ENCODE measurements around the gene CERS2. TPM values are rescaled to one million over a fixed set of nuclear protein-coding genes. Genes with fewer than 3 reads are reported as not detected.
A peak's percentile ranks its signal among the peaks of the same experiment; 100 is the strongest.

The CERS2 gene
- total RNA-seq, 1 donor from 2014 or later: 58.3 TPM

DNA sequence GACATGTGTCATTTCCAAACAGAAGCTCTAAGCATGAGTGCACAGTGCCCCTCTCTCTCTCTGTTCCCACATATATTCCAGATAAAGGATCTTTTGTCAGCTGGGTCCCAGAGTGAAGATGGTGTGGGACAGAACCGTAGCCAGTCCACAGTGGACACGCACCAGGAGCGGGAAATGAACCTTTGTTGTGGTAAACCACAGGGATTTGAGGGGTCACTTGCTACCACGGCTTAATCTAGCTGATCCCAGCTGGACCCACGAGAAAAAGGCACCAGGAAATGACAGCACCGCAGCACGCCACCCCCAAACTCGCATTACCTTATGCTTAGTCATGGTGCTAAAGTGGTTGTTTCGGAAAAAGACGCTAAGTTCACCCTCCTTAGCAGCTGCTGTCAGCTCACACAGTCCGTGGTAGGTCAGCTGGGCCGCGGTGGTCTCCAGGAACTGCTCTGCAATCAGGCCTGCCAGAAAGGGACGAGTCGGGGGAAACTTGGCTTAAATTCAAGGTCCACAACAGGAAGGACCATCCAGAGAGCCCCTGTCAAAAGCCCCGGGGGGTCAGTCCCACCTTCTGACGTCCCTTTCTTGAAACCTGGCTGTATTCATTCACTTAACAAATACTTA lies 24.5 kb upstream of the CERS2 start:
- peak; percentile 98 for DNase-seq (ENCODE audit: low read depth)

DNA sequence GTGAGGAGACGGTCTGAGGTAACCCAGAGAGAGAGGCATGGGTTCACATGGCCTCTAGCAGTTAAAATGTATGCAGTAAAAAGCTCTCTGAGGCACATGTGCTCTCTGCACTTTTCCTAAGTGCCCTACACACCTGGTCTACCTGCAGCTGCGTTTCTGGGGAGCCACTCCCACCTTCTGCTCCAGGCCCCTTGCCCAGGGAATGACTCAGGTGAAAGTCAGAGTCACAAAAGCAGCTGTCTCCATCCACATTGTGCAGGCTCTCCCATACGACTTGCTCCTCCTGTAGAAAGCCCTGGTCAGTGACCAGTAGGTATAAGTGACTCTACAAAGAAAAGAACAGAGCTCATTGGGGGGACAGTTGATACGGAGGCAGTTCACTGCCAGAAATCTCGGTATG lies 23.3 kb upstream of the CERS2 start:
- DNase-seq (ENCODE audit: low read depth): peak; percentile 33

DNA sequence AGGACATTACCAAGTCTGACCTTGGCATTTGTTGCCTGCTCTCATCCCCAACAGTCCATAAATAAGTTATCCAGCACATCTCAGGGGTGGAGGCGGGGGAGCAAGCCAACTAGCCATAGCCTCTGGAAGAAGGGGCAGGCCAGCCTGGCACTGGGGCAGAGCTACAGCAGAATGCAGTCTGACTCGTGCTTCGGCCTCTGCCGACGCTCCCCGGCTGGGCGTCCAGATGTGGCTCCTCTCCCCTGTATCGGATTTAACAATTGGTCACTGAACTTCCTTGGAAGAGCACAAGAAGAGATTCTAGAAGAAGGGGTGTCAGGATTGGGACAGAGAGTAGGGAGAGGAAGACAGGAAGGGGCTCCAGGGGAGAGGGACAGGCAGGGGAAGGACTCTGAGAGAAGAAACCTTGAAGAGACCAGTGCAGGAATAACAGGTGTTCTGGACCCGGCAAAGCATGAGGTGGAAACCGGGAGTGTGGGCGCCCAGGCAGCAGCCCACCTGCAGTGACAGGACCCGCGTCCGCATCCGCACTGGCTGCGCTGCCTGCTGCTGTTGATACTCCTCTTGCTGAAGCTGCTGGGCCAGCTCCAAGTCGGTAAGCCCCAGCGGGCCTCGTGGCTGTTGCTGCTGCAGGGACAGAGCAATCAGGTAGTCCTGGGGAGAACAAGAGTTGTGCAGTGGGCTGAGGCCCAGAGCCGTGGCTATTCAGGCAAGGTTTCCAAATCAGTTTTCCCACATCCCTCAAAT lies 22.7 kb upstream of the CERS2 start:
- no peak for DNase-seq (ENCODE audit: low read depth)

DNA sequence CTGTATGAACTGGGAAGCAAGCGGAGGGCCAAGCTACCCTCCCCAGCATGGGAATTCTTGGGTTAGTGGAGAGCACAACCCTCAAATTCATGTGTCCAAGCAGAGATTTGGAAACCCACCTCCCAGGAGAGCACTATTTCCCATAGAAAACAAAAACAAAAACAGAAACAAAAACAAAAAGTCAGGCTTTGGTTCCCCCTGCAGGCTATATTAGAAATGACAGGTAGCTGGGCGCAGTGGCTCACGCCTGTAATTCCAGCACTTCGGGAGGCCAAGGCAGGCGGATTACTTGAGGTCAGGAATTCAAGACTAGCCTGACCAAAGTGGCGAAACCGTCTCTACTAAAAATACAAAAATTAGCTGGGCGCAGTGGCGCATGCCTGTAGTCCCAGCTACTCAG lies 21.3 kb upstream of the CERS2 start:
- peak; percentile 70 for DNase-seq (ENCODE audit: low read depth)

DNA sequence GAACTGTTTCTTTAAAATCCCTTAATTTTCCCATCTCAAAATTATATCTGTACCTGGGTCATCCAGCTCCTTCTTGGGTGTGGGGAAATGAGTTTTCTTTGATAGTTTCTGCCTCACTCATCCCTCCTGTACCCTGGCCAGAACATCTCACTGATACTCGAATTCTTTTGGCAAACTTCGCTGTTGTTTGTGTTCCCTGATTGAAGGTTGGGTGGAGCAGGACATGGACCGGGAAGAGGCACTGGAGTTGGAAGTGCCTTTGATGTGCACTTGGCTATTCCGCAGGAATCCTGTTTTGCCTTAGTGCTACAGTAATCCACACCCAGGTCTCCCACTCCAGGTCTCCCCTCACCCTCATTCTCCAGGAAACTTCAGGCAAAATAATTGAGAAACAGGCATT lies 20.8 kb upstream of the CERS2 start:
- DNase-seq (ENCODE audit: low read depth): no peak

DNA sequence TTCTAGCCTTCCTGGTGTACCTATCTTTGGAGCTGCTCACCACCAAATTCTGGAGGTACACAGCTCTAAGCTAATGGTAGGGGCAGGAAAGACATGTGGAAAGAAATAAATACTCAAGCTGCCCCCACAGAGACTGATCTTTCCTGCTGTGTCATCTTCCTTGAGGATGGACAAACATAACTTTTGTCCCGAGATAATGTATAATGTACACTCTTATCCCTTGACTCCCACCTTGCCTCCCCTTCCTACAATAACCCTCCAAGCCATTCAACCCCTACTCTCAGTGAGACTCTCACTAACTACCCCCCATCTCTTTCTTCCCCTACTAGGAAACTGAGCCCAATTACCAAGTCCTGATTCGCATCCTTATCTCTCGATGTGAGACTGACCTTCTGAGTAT lies 19.6 kb upstream of the CERS2 start:
- DNase-seq (ENCODE audit: low read depth): no peak

DNA sequence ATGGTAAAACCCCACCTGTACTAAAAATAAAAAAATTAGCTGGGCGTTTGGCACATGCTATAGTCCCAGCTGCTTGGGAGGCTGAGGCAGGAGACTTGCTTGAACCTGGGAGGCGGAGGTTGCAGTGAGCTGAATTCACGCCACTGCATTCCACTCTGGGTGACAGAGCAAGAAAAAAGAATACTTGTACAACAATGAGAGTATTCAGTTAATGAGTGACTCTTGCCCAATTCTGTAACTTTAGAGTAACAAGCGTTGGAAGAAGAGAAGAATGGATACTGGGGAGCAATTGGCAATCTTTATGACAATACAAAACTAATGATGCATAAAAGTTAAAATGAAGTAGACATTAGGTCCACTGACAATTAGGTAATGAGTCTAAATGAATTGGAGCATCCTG lies 18.0 kb upstream of the CERS2 start:
- no peak for DNase-seq (ENCODE audit: low read depth)

DNA sequence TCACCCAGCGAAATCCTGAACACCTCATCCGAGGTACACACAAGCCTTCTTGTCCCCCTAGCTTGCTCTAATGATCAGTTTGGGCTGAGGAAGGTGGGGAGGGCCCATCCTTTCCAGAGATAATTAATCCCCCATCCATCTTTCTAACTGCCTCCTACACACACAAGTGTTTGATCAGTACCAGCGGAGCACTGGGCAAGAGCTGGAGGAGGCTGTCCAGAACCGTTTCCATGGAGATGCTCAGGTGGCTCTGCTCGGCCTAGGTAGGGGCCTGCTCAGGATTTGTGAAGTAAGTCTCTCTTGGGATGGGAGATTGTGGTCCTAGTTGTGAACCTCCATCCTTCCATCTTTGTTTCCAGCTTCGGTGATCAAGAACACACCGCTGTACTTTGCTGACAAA lies 13.3 kb upstream of the CERS2 start:
- DNase-seq (ENCODE audit: low read depth): no peak

DNA sequence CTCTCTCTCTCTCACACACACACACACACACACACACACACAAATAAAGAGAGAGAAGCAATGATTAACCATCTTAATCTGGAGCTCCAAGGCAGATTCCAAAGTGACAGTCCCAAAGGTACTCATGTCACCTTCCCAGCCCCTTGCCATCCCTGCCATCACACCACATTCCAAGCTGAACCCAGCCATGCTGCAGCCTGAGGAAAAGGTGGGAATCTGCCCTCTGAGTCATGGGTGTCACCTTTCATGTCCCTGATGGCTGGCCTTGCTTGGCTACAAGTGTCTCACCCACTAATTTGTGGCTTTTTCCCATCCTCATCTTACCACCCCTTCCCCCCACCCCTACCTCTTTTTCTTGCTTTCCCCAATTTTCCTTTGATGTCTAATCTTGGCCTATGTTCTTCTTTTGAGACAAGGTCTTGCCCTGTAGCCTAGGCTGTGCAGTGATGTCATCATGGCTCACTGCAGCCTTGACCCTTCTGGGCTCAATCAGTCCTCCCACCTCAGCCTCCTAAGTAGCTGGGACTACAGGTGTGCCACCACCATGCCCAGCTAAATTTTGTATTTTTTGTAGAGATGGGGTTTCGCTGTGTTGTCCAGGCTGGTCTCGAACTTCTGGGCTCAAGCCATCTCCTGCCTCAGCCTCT lies 10.7 kb upstream of the CERS2 start:
- DNase-seq (ENCODE audit: low read depth): peak; percentile 41

DNA sequence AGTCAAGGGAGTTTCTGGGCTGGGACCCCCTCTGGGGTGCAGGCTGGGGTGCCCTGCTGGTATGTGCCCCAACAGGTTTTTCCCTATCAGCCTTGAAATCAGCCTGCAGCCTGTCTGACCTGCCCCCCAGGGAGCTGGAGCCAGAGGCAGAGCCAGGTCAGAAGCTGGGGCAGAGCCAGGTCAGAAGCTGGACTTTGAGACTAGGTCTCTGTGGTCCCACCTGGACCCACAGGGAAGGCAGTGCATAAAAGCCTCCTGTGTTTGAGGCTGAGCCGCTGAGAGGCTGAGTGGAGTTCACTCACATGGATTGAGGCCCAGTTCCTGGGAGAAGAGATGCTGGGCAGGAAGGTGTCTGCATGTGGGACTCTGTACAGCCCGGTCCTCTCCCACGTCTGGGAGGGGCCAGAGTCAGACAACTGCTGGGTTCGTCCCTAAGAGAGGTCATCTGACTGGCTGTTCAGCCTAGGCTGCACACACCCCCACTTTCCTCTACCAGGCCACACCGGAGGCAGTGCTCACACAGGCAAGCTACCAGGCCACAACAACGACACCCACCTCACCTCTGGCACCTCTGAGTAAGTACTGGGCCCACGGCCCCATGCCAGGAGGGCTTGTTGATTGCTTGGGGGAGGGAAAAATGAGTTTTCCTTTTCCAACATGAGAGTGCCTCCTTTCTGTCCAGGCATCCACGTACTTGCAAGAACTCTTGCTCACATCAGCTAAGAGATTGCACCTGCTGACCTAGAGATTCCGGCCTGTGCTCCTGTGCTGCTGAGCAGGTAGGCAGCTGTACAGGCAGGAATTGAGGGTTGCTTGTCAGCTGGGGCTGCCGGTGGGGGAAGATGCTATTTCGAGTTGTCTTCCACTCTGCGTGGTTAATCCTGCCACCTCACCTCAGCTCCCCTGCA lies 7.4 kb upstream of the CERS2 start, which contains the start of gene ANXA9:
Gene ANXA9, plus strand, starts transcription at position 488 of the 908 bp plus-strand sequence. CDS start 814 bp downstream, outside the sequence.
- DNase-seq (ENCODE audit: low read depth): no peak

DNA sequence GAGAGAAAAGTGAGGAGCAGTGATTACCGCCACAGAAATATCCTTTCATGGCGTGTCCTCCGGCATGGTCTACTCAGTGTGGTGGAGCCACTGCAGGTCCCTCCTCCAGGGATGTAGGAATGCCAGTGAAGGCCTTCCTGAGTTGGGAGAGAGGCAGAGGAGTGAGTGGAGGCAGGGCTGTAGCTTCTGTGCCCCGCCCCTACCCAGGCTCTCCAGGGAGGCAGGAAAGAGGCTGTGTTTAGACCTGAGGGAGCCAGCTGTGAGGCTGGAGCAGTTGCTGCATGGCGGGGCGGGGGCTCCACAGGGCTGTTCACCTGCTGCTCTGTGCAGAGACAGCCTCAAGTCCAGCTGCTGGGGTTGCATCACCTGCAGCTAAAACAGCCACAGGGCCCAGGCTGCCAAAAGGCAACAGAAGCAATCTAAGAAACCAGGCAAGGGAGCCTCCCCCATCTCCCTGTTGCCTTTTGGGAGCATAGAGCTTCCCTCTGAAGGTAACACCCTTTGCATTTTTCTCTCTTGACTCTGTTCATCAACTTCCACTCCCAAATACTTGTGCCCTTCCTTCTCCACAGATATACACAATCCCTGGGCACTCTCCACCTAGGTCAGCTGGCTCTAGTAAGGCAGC lies 6.7 kb upstream of the CERS2 start:
- peak; percentile 54 for DNase-seq (ENCODE audit: low read depth)

DNA sequence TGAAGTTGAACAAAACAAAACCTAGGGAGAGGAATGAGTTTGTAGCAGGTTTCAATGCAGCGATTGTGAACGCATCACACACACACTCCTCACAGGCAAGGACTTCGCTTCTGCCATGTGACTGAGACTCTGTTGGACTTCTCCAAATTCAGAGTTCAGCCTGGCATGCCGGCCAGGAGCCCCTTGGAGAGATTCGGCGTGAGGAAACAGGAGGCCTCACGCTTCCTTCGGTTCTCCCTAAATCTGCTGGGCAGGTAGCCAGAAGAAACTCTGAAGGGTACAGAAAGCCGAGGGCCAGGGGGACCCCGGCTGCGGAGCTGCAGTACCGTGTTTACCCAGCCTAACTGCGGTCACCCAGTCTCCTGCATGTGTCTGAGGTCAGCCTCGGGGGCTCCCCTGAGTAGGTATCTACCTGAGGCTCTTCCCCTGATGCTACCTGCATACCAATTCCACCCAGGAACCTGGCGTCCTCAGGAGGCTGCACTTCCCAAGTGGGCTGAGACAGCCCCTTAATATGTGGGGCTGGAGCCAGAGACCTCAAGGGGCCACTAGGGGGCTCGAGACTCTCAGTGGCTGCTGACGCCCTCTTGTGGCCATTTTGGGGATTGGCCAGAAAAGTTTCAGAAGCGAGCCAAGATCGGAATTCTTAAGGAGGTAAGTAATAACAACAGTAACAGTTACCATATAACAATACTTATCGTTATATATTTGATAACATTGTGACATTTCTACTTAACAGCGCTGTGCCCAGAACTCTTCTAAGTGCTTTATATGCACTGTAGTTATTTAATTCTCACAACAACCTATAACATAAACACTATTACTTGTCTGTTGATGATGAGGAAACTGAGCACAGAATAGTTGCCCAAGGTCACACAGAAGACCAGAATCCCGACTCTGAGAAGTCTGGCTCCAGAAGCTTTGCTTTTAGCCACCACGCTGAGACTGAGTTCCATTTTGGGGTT lies 4.7 kb upstream of the CERS2 start:
- peak; percentile 95 for DNase-seq (ENCODE audit: low read depth)

DNA sequence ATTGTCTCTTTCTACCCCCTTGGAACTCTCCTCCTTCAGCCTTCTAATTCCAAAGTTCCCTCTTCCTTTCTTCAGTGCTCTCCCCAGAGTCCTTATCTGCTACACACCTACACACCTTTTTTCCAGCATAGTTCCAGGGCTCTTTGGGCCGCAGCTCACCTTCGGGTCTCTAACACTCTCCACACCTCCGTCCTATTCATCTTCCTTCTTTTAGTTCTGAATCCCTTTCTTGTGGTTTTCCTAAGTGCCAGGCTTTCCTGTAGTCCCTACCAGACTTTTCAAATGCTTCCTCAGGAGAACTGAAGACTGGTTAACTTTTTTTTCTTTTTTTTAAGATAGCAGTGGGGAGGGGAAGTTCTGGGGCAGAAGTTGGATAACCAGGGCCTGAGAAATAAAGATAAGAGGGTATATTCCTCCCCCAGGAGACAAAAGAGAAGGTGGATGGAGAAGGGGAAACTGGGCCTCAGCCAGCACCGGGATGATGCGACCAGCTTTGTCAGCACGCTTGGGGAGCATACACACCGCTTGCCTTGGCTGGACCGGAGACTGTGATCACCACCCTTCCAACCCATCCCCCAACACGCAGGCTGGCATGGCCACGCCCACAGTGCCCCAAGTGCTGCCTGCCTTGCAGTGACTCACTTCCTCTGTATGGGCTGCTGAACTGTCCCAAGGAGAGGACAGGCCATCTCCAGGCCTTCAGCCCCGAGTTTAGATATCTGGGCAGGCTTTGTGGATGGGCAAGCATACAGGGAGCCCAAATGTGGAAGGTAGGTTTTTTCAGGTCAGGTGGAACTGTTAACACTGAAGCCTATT lies 2.5 kb upstream of the CERS2 start:
- peak; percentile 91 for DNase-seq (ENCODE audit: low read depth)

DNA sequence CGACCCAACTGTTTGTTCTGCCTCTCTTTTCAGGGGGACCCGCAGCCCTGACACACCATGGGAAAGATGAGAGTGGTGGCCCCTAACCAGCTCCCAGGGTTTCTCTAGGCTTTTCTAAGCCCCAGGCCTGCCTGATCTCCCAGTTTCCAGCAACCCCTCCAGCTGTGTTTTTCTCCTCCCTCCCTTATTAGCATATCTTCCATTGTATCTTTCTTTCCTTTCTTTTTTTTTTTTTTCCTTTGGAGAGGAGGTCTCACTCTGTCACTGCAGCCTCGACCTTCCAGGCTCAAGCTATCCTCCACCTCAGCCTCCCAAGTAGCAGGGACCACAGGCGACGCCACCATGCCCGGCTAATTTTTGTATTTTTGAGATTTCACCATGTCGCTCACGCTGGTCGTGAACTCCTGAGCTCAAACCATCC lies 1.8 kb upstream of the CERS2 start:
- DNase-seq (ENCODE audit: low read depth): no peak

DNA sequence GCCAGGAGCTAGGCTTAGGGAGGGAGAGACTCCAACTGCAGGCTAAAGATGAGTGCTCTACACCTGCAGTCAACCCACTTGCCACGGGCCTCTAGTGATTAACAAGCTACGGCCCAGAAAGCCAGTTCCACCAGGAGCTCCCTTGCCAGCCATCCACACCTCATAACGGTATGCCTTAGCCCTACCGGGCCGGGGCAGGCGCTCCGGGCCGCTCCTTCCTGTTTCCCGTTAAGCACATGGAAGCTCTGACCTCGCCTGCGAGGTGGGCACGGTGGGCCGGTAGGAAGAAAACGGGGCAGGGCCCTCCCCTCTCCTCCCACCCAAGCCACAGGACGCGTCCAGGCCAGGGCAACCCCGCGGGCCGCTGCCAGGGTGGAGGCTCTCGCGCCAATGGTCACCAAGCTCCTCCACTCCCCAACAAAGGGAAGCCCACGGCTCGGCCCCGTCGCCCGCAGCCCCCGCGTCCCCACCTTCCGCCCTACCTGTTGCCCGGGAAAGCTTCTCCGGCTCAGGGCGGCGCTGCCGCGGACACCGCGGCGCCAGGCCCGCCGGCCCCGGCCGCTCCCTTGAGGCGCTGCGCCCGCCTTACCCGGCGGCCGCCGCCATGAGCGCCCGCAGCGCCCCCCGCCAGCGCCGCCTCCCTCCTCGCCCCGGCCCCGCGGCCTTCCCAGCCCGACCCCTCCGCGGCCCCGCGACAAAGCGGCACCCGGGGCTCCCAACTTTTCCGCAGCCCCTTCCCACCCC lies 627 bp downstream of the CERS2 start:
- DNase-seq (ENCODE audit: low read depth): peak; percentile 32

DNA sequence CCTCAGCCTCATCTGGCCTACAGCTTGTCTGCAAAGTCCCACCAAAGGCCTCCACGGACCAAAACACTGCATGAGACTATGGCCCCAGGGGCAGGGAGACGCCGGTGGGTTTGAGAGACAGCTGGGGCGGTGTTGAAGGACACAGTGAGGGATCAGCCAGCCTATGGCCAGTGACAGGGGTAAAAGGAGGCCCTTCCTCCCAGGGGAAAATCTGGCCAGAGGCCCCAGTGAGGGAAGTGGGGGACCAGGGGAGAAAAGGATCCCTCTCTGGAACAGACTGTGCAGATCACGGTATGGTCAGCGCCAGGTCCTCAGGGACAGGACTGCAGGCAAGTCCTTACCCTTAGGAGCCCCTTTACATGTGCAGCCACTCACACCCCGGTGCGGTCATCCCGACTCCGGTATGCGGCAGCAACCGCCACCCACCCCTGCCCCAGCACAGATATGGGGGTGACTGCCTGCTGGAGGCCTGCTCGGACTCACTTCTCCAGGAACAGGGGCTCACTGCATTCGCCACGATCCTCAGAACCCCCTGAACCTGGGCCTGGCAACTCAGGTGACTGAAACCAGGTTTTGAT lies 1.3 kb downstream of the CERS2 start:
- DNase-seq (ENCODE audit: low read depth): no peak

DNA sequence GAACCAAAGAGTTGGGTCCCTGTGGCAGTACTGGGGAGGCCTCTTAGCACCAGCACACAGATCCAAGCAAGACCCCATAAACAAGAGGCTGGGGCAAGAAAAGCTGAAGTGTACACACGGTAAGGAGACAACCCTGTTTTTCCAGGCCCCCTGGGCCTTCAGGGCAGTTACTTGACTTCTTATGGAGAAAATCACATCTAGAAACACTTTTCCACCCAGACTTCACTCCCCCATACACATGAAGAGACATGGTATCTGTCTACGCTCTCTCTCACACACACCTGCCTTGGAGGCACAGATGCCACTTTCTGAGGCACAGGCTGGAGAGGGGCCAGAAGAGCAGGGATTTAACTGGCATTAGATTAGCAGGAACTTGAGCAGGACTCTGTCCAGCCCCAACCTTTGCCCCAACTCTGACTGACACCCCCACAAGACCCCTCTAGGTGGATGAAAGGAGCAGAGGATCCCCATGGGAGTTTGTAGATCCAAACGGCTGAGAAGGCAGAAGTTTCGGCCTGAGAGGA lies 2.2 kb downstream of the CERS2 start:
- peak; percentile 43 for DNase-seq (ENCODE audit: low read depth)

Measured in myocyte (in vitro differentiated cells).